ENCODE measurements around the gene PRRT3. TPM values are rescaled to one million over a fixed set of nuclear protein-coding genes. Genes with fewer than 3 reads are reported as not detected.
A peak's percentile ranks its signal among the peaks of the same experiment; 100 is the strongest.

Gene PRRT3
- total and polyA plus RNA-seq, 2 experiments from 2014 or later, result 4.3 to 6.9 TPM

DNA sequence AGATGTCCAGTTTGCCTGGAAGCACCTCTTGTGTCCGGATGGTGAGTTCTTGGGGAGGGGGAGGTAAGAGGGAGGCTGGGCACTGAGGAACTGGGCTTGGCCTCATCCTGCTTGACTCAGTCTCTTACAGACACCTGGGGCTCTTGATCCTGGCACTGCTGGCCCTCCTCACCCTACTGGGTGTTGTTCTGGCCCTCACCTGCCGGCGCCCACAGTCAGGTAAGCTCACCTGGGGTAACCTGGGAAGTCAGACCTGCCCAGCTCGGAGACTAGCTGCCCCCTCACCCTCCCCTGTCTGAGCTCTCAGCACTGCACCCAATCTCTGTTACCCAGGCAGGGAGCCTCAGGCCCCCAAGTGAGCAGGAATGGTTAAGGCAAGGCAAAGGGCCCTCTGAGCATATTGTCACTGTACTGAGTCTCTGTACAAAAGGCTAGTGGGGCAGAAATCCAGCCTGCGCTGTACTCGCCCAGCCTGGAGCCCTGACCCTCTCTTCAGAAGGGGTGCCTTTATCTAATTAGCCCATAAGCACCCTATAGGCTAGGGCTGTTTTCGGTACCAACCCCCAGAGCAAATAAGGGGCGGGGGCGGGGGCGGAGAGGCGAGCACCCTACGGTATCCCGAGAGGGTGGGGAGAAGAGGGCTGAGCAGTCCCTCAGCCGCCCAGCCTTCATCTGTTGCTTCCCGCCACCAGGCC lies 37.5 kb downstream of the PRRT3 start:
- Histone ChIP-seq H3K4me3 (peak overlapping the region; percentile 72), H3K9me2 (ENCODE audit: insufficient read depth) (0 out of 2 replicates have a peak, but pooled peaks cover 4% of the 10 kb centered on the region), H3K79me2 (replicated peaks; ENCODE audit: insufficient read depth) (no peaks in the 10 kb centered on the region), H4K20me1 (replicated peaks; ENCODE audit: insufficient read depth) (no peaks in the 10 kb centered on the region), H3K27ac (ENCODE audit: low read depth) (no peak overlapping the region), H3K27me3 (ENCODE audit: insufficient read depth) (peaks cover 12% of the 10 kb centered on the region; the same call in 1 of the 2 replicates), H3K36me3 (ENCODE audit: insufficient read depth) (no peaks in the 10 kb centered on the region), H3F3A (replicated peaks; ENCODE audit: low read depth) (0 out of 2 replicates have a peak, but pooled peaks cover 5% of the 10 kb centered on the region), H3K4me1 (ENCODE audit: insufficient read depth) (peaks cover 17% of the 10 kb centered on the region), H3K4me2 (peak overlapping the region; percentile 91), H2AFZ (peak overlapping the region; percentile 80; the same call in 1 of the 2 replicates)
- peaks cover 17% of the 10 kb centered on the region for H3K36me3 Mint-ChIP-seq (ENCODE audit: low read depth)
- peaks cover 8% of the 10 kb centered on the region for H3K27me3 Mint-ChIP-seq (ENCODE audit: insufficient read depth, low read depth, poor library complexity)
- DNase-seq (ENCODE audit: low spot score) (peak; percentile 81), ATAC-seq (peak; percentile 72)
- no peak overlapping the region for H3K27ac Mint-ChIP-seq
- H3K9me3 Mint-ChIP-seq, result peaks cover 18% of the 10 kb centered on the region
- peak; percentile 75 for TF ChIP-seq POLR2AphosphoS5 (IDR thresholded peaks at IDR 0.05; ENCODE audit: low read depth)
- TF ChIP-seq EZH2 (IDR thresholded peaks at IDR 0.05; ENCODE audit: low read depth, unreplicated experiment), result no peak
- TF ChIP-seq, protein P1, sequence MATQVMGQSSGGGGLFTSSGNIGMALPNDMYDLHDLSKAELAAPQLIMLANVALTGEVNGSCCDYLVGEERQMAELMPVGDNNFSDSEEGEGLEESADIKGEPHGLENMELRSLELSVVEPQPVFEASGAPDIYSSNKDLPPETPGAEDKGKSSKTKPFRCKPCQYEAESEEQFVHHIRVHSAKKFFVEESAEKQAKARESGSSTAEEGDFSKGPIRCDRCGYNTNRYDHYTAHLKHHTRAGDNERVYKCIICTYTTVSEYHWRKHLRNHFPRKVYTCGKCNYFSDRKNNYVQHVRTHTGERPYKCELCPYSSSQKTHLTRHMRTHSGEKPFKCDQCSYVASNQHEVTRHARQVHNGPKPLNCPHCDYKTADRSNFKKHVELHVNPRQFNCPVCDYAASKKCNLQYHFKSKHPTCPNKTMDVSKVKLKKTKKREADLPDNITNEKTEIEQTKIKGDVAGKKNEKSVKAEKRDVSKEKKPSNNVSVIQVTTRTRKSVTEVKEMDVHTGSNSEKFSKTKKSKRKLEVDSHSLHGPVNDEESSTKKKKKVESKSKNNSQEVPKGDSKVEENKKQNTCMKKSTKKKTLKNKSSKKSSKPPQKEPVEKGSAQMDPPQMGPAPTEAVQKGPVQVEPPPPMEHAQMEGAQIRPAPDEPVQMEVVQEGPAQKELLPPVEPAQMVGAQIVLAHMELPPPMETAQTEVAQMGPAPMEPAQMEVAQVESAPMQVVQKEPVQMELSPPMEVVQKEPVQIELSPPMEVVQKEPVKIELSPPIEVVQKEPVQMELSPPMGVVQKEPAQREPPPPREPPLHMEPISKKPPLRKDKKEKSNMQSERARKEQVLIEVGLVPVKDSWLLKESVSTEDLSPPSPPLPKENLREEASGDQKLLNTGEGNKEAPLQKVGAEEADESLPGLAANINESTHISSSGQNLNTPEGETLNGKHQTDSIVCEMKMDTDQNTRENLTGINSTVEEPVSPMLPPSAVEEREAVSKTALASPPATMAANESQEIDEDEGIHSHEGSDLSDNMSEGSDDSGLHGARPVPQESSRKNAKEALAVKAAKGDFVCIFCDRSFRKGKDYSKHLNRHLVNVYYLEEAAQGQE (IDR thresholded peaks at IDR 0.05; ENCODE audit: unreplicated experiment), result no peak
- no peak for TF ChIP-seq ZNF114 (CRISPR knock-in tag; IDR thresholded peaks at IDR 0.05)
- TF ChIP-seq, protein P2, sequence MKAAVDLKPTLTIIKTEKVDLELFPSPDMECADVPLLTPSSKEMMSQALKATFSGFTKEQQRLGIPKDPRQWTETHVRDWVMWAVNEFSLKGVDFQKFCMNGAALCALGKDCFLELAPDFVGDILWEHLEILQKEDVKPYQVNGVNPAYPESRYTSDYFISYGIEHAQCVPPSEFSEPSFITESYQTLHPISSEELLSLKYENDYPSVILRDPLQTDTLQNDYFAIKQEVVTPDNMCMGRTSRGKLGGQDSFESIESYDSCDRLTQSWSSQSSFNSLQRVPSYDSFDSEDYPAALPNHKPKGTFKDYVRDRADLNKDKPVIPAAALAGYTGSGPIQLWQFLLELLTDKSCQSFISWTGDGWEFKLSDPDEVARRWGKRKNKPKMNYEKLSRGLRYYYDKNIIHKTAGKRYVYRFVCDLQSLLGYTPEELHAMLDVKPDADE (IDR thresholded peaks at IDR 0.05), result no peak
- peak overlapping the region; percentile 64 for H3K4me3 Mint-ChIP-seq
- H3K4me1 Mint-ChIP-seq, result peaks cover 16% of the 10 kb centered on the region

DNA sequence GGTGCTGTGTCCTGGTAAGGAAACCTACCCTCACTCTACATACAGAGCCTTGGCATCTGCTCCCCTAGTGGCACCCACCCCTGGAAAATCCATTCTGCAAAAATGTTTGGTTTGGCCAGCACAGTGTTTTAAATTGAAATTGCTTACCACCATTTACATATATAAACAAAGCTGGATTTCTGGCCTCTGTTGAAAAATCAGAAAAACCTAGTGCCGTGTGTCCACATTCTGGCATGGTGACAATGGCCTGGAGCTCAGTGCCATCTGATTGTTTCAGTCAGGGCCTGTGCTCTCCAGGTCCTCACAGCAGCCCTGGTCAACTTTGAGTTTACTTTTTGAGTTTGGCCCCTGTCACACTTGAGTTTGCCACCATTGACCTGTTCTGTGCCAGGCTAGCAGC lies 38.2 kb downstream of the PRRT3 start:
- H3K4me1 ChIP-seq (ENCODE audit: insufficient read depth), result peaks cover 17% of the 10 kb centered on the region
- H3K4me2 ChIP-seq, result no peak overlapping the region
- Mint-ChIP-seq H3K9me3 (peaks cover 19% of the 10 kb centered on the region), H3K4me3 (no peak overlapping the region), H3K27me3 (ENCODE audit: insufficient read depth, low read depth, poor library complexity) (peaks cover 8% of the 10 kb centered on the region), H3K27ac (no peak overlapping the region), H3K36me3 (ENCODE audit: low read depth) (peaks cover 17% of the 10 kb centered on the region), H3K4me1 (peaks cover 16% of the 10 kb centered on the region)
- no peak for TF ChIP-seq ZNF114 (CRISPR knock-in tag; IDR thresholded peaks at IDR 0.05)
- TF ChIP-seq, protein P1 (IDR thresholded peaks at IDR 0.05; ENCODE audit: unreplicated experiment), result no peak
- TF ChIP-seq NANOG (IDR thresholded peaks at IDR 0.05; ENCODE audit: borderline replicate concordance), result no peak
- H3K27me3 ChIP-seq (ENCODE audit: insufficient read depth), result peaks cover 12% of the 10 kb centered on the region; the same call in 1 of the 2 replicates
- DNase-seq (ENCODE audit: low spot score), result no peak
- 0 out of 2 replicates have a peak overlapping the region, but pooled peaks have one; percentile 18 for H2AFZ ChIP-seq
- no peaks in the 10 kb centered on the region for H3K36me3 ChIP-seq (ENCODE audit: insufficient read depth)
- 0 out of 2 replicates have a peak, but pooled peaks cover 5% of the 10 kb centered on the region for H3F3A ChIP-seq (replicated peaks; ENCODE audit: low read depth)
- no peaks in the 10 kb centered on the region for H3K79me2 ChIP-seq (replicated peaks; ENCODE audit: insufficient read depth)
- no peaks in the 10 kb centered on the region for H4K20me1 ChIP-seq (replicated peaks; ENCODE audit: insufficient read depth)
- H3K9me2 ChIP-seq (ENCODE audit: insufficient read depth), result 0 out of 2 replicates have a peak, but pooled peaks cover 4% of the 10 kb centered on the region
- H3K27ac ChIP-seq (ENCODE audit: low read depth), result no peak overlapping the region
- no peak for ATAC-seq
- no peak overlapping the region for H3K4me3 ChIP-seq
